Testis (tissue), 3 donors: ENCODE data around the gene BRI3BP. TPM values are rescaled to one million over a fixed set of nuclear protein-coding genes. Genes with fewer than 3 reads are reported as not detected.

Source experiments
- DNase-seq: peaks from one replicate; pipeline ENCODE4 v3.0.0-alpha.2; 2019
- H3K27ac ChIP-seq, 2 donors: fragments of 200-600 bp; sonication (generic); one replicate each; pipeline ENCODE4 v1.5.1; 2019
- H3K27me3 ChIP-seq: fragments of 200-600 bp; sonication (generic); one replicate; pipeline ENCODE4 v1.5.1; 2019
- H3K36me3 ChIP-seq: fragments of 200-600 bp; sonication (generic); one replicate; pipeline ENCODE4 v1.5.1; 2017; ENCODE audit warnings: low read depth; ENCODE audit errors: missing control alignments
- H3K4me1 ChIP-seq: fragments of 200-600 bp; sonication (generic); one replicate; pipeline ENCODE4 v1.5.1; 2019
- H3K4me3 ChIP-seq, 2 donors: fragments of 200-600 bp; sonication (generic); one replicate each; pipeline ENCODE4 v1.5.1; 2017 to 2019
- H3K9me3 ChIP-seq: fragments of 200-600 bp; sonication (generic); one replicate; pipeline ENCODE4 v1.5.1; 2017
- POLR2A ChIP-seq: fragments of 450-650 bp; IDR thresholded peaks from one replicate; pipeline ENCODE4 v1.6.1; 2017; ENCODE audit warnings: antibody characterized with exemption, mild to moderate bottlenecking, moderate library complexity
- WGBS, 2 donors: methylation state at CpG; one replicate each; pipeline ENCODE4 v1.1.5; 2018; 5-methylcytosine and 5-hydroxymethylcytosine counted together
- intact Hi-C: fragments of 100-400 bp; cut with DNase I; formaldehyde crosslinking; loops from one replicate; pipeline ENCODE4 v1.15.1; 2023; ENCODE audit warnings: low total_unique reads
- polyA plus RNA-seq: library from polyadenylated mRNA; stranded (reverse); fragments of 350-450 nt; fragmentation: Illumina TruSeq; extraction: RNeasy Lipid Tissue Mini Kit (QIAGEN cat#74804); gene quantifications from one replicate; pipeline ENCODE4 v1.2.3, GENCODE V29; 2014; ENCODE audit warnings: low read depth, low replicate concordance; ENCODE audit not compliant: insufficient read depth
- total RNA-seq, 2 donors: library from RNA; depleted of rRNA; stranded (reverse); fragments of >200 nt; gene quantifications; one replicate each; pipeline ENCODE4 v1.2.3, GENCODE V29; 2016
- TF ChIP-seq, protein P1 (sequence below), 3 experiments: fragments of 450-650 bp in 2 of 3; fragments of 200-600 bp in 1 of 3; sonication (generic) in 1 of 3; IDR thresholded peaks; one replicate each; pipeline ENCODE4 v1.5.1; 2016 to 2019; ENCODE audit warnings: antibody characterized with exemption in 3 of 3, mild to moderate bottlenecking in 2 of 3, moderate library complexity in 1 of 3

BRI3BP gene
- total and polyA plus RNA-seq, 3 donors from 2014 or later: 3.5 to 3.8 (median 3.5) TPM

DNA sequence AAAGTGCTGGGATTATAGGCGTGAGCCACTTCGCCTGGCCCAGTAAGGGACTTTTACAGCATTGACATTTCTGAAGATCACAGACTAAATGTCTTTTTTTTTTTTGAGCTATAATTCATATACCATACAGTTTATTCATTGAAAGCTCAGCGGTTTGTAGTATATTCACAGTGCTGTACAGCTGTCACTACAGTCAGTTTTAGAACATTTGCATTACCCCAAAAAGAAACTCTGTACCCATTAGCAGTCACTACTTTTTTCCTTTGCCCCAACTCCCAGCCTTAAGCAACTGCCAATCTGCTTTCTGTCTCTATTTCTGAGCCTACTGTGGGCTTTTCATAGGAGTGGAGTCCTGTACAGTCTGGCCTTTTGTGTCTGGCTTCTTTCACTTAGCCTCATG, 8.2 kb downstream of the BRI3BP start:
- Histone ChIP-seq H3K36me3 (no peaks in the 10 kb centered on the region), H3K4me3 (no peak overlapping the region), H3K4me1 (no peaks in the 10 kb centered on the region), H3K9me3 (no peaks in the 10 kb centered on the region), H3K27me3 (no peaks in the 10 kb centered on the region), H3K27ac (no peak overlapping the region)
- 95 to 100% methylated on average over 3 of the region's 3 CpGs for WGBS, 2 donors
- TF ChIP-seq, protein P1, sequence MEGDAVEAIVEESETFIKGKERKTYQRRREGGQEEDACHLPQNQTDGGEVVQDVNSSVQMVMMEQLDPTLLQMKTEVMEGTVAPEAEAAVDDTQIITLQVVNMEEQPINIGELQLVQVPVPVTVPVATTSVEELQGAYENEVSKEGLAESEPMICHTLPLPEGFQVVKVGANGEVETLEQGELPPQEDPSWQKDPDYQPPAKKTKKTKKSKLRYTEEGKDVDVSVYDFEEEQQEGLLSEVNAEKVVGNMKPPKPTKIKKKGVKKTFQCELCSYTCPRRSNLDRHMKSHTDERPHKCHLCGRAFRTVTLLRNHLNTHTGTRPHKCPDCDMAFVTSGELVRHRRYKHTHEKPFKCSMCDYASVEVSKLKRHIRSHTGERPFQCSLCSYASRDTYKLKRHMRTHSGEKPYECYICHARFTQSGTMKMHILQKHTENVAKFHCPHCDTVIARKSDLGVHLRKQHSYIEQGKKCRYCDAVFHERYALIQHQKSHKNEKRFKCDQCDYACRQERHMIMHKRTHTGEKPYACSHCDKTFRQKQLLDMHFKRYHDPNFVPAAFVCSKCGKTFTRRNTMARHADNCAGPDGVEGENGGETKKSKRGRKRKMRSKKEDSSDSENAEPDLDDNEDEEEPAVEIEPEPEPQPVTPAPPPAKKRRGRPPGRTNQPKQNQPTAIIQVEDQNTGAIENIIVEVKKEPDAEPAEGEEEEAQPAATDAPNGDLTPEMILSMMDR (IDR thresholded peaks at IDR 0.05): no peak
- TF ChIP-seq POLR2A: no peak
- intact Hi-C loops: no loop called here
- no peak for DNase-seq

DNA sequence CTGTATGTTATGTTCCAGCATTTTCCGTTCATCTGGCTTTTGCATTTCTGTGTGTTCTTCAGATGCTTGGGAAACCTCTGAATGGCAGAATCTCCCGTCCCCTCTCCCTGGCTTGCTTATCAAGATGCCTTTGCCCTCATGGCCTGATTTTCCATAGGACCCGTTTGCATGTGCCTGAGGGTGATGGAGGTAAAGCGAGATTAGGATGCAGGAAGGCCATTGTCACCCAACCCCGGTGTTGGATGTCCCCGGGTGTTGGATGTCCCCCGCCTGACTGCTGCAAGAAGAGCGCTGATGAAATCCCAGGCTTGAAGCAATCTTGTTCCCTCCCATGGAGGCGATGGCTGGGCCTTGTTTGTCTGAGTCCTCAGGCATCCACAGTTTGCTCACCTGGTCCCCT, 9.6 kb downstream of the BRI3BP start:
- no peak overlapping the region for H3K27ac ChIP-seq
- no peaks in the 10 kb centered on the region for H3K36me3 ChIP-seq
- 82 to 87% methylated on average over 9 of the region's 9 CpGs for whole genome bisulfite sequencing, 2 donors
- no peak overlapping the region for H3K4me3 ChIP-seq
- intact Hi-C loops: no loop called here
- H3K4me1 ChIP-seq: no peaks in the 10 kb centered on the region
- TF ChIP-seq, protein P1 (IDR thresholded peaks at IDR 0.05): no peak
- TF ChIP-seq POLR2A: no peak
- DNase-seq: no peak
- no peaks in the 10 kb centered on the region for H3K27me3 ChIP-seq
- no peaks in the 10 kb centered on the region for H3K9me3 ChIP-seq

DNA sequence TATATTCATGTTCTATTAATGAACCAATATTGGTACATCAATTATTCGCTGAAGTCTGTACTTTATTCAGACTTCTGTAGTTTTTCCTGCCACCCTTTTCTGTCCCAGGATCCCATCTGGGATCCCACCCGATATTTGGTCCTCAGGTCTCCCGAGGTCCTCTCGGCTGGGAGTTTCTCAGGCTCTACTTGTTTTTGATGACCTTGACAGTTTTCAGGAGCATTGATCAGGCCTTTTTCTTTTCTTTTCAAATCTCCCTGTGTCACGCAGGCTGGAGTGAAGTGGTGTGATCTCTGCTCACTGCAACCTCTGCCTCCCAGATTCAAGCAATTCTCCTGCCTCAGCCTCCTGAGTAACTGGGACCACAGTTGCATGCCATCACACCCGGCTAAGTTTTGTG, 11.2 kb downstream of the BRI3BP start:
- no peak for TF ChIP-seq POLR2A
- TF ChIP-seq, protein P1 (IDR thresholded peaks at IDR 0.05): no peak
- intact Hi-C loops: no loop called here
- H3K27ac ChIP-seq: no peak overlapping the region
- no peaks in the 10 kb centered on the region for H3K4me1 ChIP-seq
- H3K4me3 ChIP-seq: no peak overlapping the region
- WGBS, 2 donors: 80 to 86% methylated on average over 6 of the region's 6 CpGs
- no peaks in the 10 kb centered on the region for H3K27me3 ChIP-seq
- H3K9me3 ChIP-seq: no peaks in the 10 kb centered on the region
- DNase-seq: no peak
- no peaks in the 10 kb centered on the region for H3K36me3 ChIP-seq

DNA sequence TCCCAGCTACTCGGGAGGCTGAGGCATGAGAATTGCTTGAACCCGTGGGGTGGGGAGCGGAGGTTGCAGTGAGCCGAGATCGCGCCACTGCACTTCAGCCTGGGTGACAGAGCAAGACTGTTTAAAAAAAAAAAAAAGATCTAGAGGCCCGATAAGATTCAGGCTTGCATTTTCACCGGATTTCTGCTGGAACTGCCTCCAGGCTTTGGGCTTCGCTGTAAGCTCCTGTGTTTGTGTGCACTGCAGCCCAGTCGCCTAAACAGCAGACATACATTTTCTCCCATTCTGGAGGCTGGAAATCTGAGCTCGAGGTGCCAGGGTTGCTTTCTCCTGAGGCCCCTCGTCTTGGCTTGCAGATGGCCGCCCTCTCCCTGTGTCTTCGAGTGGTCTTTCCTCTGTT, 12.2 kb downstream of the BRI3BP start:
- no peak for TF ChIP-seq POLR2A
- TF ChIP-seq, protein P1 (IDR thresholded peaks at IDR 0.05): no peak
- no peak for DNase-seq
- Histone ChIP-seq H3K9me3 (no peaks in the 10 kb centered on the region), H3K36me3 (no peaks in the 10 kb centered on the region), H3K27me3 (no peaks in the 10 kb centered on the region), H3K4me1 (no peaks in the 10 kb centered on the region), H3K27ac (no peak overlapping the region), H3K4me3 (no peak overlapping the region)
- 86 to 89% methylated on average over 14 of the region's 14 CpGs for WGBS, 2 donors
- intact Hi-C loops: no loop called here

DNA sequence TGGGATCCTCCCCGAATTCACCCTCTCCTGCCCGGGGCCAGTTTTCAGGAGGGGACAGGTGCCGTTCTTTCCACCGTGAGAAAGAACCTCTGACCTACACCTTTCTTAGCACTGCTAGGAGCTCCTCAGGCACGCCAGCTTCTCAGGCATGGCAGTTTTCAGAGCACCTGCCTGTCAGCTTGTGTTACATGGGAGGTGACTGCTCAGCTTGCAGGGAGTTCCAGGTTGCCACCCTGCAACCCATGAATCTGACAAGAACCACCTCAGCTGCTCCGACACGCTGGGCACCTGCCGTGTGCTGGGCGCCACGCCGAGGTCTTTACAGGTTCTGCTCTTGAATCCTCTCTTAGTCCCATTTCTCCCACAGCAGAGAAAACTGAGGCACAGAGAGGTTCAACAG, 12.9 kb downstream of the BRI3BP start:
- Histone ChIP-seq H3K27ac (no peak overlapping the region), H3K4me1 (no peaks in the 10 kb centered on the region), H3K4me3 (no peak overlapping the region), H3K27me3 (no peaks in the 10 kb centered on the region), H3K36me3 (no peaks in the 10 kb centered on the region), H3K9me3 (no peaks in the 10 kb centered on the region)
- 88 to 97% methylated on average over 11 of the region's 11 CpGs for WGBS, 2 donors
- no peak for DNase-seq
- TF ChIP-seq POLR2A: no peak
- TF ChIP-seq, protein P1 (IDR thresholded peaks at IDR 0.05): no peak
- intact Hi-C loops: no loop called here
